ENCODE data around the gene ARFGEF2.
"Not testable (repeated sequence)": the region's sequence is repeated elsewhere in the genome, so short reads cannot be mapped to it uniquely, and the experiment has no call there.

Gene ARFGEF2

DNA sequence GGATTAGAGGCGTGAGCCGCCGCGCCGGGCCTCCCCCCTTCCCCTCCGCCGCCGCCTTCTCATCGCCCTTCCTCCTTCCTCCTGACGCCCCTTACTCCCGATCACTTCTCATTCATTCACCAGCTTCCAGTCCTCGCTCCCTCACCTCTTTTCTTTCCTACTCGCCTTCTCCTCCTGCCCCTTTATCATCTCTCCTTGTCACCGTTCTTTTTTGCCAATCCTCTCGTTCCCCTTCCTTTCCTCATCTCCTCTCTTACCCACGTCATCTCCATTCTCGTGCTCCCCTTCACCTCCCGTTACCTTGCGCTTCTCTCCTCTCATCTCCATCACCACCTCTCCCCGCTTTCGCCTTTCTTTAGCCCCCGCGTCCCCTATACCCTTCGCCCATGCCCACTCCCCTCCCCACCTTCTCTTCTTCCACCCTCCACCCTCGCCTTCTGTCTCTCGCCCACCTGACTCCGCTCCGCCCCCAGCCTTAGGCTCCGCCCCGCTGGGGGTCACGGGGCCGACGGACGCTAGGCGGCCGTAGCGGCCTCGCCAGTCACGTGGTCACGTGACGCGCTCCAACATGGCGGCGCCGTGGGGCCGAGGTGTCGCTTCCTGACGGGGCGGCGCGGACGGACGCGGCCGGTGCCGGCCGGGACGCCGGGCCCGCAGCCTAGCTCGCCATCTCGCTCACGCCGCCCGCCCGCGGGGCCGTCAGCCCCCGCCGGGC, at the start of gene ARFGEF2:
Gene ARFGEF2, plus strand, starts transcription at position 544 of the 715 bp plus-strand sequence. CDS start 179 bp downstream, outside the sequence.
- DNase-seq = peak; percentile 47 to 95 (median 88)

DNA sequence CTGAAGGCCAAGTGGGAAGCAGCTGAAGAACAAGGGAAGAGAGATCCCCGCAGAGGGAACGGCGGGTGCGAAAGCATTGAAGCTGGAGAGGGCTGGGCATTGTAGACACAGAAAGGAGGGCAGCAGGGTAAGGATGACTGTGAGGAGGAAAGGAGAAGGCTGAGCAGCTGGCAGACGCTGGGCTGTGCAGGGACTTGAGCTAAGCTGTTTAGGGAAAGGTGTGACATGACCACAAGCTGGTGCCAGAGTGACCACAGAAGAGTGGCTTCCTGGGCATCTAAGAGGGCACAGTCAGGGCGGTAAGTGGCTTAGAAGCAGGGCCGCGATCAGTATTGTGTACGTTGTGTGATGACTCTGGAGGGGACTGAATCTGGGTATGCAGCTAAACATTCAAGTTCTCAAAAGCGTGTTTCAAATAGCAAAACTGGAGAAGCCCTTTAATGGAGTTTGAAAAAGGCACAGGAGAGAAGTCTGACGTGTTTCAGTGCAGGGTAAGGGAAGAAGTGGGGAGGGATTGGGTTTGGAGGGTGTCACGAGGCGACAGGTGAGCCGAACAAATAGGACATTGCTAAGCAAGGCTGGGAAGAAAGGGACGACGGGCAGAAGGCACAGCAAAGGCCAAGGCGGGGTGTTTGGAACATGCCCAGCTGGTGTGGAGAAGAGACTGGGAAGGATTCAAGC, 46.1 kb upstream of the ARFGEF2 start:
- DNase-seq = no peak

DNA sequence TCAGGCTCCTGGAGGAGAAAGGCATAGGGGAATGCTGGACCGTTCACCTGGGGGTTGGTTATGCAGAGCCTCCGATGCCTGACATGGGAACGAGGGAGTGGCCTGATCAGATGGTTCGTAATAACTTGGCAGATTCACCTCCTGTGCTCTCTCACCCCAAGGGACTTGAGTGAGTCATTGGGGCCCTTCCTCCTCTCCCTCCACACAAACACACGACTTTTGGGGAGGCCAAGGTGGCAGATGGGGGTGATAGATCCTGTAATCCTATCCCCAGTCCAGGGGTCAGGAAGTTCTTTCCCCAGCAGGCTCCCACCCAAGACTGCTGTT, 45.6 kb upstream of the ARFGEF2 start:
- DNase-seq = no peak

DNA sequence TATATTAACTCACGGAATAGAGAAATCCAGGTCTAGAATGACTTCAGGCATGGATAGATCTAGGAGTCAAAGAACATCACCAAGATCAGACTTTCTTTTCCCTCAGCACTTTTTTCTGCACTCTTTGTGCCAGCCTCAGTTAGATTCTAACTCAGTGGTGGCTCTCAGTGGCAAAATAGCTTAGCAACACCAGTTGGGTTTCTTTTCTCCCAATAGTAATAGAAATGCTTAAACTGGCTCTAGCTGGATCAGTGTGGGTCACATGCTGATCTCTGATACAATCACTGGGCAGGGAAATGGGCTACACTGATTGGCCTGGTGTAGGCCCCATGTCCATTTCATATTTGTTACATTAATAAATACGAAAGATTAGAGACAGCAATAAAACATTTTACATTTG, 44.2 kb upstream of the ARFGEF2 start:
- DNase-seq = peak in 7 of 58 donors; percentile 16 to 57 (median 28)

DNA sequence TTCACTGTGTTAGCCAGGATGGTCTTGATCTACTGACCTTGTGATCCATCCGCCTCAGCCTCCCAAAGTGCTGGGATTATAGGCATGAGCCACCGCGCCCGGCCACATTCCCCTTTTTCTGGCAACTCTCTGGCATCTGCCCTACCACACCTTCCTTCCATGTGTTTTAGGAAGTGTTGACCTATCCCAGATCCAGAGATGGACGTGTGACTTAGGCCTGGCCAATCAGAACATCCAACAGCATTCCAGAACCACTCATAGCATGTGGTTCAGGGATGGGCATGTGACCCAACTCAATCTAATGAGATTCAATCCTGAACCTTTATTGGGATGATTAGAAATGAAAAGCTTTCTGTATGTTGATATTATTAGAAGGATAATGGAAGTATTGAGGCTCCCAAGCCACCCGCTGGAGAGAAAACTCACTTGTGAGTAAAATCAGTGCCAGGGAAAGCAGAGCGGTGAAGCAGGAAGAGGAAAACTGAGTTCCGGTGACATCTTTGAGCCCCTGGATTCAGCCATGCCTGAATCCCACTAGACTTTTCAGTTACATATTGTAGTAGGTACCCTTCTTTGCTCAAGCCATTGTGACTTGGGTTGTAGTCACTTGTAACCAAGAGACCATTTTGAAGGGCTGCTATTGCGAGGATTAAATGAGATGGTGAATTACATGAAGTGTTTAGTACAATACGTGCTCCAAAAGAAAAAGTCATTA, 42.8 kb upstream of the ARFGEF2 start:
- no peak for DNase-seq

DNA sequence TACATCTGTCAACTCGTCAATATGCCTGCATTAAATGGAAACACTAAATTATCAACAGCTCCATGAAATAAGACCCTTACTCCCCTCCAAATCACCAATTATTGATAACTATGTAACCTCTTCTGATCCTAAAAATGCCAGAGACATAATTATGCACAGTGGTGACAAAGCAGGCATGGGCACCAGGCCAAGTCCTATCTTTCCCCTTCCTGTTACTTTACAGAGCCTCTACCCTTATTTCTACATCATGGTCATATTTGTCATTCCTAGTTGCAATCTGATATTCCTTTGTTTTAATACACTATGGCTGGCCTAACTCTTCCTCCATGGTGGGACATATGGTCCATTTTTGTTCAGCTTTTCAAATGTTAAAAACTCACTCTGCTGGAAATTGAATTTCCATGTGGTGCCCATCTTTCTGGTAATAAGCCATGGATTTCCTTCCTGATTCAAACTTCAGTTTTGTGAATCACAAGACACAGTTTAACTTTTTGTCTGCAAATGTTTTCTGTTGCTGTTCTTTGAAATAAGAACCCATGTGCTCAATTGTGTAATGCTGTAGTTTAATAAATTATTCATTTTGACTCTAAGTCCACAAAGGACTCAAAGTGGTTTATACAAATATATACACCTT, 41.8 kb upstream of the ARFGEF2 start:
- no peak for DNase-seq

DNA sequence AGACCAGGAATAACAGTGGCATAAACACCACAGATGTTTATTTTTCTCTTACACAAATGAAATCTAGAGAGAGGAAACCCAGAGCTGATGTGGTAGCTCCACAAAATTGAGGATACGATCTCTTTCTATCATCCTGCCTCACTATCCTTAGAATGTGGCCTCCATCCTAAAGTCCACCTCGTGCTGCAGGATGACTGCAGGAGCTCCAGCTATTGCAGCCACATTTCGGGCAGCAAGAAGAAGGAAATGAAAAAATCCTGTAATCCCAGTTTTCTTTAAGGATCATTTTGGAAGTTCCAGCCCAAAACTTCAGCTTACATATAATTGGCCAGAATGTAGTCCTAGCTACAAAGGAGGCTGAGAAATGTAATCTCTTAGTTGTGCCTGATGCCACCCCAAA, 41.2 kb upstream of the ARFGEF2 start:
- DNase-seq = no peak

DNA sequence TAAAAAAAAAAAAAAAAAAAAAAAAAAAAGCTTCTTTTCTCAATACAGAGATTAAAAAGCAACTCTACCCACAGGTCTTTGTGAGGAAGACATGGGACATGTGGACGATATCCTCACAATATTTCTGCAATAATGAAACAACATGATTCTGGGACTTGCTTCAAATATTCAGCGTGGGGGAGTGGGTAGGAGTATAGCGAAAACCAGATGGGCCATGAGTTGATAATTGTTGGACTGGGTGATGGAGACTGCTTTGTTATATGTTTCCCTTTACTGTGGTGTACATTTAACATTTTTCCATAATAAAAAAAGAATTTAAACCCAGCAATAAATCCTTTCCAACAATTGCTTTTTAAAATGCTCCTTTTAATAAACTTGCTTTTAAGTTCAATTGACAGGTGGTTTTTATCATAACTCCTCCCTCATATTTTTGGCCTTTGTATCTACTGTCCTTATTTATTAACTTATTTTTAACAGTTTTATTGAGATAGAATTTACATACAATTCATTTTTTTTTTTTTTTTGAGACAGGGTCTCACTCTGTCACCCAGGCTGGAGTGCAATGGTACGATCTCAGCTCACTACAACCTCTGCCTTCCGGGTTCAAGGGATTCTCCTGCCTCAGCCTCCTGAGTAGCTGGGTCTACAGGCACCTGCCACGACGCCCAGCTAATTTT, 40.4 kb upstream of the ARFGEF2 start:
- peak in 1 of 58 donors; percentile 3 for DNase-seq

DNA sequence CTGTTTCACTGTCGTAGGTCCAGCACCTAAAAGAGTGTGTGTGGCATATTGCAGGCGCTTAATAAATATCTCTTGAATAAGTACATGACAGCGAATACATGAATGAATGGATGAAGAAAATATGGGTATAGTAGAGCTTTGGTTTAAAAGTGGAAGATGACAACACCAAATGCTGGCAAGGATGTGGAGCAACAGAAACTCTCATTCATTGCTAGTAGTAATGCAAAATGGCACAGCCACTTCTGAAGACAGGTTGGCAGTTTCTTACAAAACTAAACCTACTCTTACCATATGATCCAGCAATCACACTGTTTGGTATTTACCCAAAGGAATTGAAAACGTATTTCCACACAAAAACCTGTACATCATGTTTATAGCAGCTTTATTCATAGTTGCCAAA, 36.3 kb upstream of the ARFGEF2 start:
- DNase-seq = no peak

DNA sequence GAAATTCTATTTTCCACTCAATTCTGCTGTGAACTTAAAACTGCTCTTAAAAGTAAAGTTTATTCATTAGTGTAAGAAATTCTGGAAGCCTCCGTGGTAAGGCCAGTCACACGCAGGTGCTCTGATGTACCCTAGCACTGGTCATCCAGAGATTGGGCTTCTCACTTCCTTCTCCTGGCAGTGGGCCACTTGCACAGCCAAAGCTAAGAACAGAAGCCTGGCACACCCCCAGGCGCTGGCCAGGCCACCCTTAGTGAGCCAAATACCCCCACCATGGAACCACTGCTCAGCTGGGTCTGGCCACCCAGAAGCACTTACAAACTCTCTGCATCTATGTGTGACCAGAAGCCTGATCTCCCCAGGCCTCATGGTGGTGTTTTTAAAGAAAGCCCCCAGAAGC, 35.3 kb upstream of the ARFGEF2 start:
- peak in 6 of 58 donors; percentile 5 to 22 (median 9) for DNase-seq

DNA sequence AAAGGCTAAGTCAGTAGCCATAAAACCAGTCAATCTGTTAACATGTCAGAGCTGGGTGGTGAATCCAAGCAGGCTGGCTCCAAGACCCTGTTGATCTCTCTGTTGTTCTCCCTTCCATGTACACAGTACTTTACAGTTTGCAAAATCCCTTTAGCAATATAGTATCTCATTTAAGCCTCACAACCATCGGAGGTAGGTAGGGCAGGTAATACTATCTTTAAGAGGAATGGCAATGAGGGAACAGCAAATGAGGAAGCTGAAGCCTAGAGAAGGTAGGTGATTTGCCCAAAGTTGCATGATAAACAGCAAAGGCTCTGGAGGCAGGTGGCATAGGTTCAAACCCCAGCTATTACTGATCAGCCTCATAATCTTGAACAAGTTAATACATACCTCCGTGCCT, 34.7 kb upstream of the ARFGEF2 start:
- DNase-seq = no peak

DNA sequence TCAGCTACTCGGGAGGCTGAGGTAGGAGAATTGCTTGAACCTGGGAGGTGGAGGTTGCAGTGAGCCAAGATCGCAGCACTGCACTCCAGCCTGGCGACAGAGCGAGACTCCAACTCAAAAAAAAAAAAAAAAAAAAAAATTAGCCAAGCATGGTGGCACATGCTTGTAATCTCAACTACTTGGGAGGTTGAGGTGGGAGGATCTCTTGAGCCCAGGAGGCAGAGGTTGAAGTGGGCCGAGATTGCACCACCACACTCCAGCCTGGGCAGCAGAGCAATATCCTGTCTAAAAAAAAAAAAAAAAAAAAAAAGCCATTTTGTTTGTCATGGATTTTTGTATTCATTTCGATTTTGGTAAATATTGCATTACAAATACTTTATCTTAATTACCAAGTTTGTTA, 33.0 kb upstream of the ARFGEF2 start:
- DNase-seq = not testable (repeated sequence)

DNA sequence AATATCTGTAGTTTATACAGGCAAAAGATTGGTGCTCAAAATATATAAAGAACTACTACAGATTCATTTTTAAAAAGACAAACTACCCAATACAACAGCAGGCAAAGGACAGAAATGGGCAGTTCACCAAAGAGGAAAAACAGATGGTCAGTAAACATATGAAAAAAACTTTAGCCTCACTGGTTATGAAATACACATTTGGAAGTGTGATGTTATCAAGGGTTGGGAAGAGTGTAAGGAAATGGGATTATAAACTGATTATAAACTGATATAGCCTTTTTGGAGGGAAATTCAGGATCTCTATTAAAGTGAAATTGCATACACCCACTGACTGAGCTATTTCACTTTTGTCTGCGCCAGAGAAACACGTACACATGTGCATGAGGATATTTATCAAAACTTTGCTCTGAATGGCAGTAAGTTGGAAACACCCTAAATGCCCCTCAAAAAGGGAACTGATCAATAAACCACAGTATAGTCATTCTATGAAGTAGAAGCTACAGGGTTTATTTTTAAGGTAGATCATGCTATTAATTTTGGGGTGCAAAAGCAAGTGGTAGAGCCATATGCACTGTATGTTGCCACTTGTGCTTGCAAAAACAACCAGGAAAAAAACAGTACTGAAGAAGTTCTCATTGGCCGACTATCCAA, 32.2 kb upstream of the ARFGEF2 start:
- DNase-seq = no peak

DNA sequence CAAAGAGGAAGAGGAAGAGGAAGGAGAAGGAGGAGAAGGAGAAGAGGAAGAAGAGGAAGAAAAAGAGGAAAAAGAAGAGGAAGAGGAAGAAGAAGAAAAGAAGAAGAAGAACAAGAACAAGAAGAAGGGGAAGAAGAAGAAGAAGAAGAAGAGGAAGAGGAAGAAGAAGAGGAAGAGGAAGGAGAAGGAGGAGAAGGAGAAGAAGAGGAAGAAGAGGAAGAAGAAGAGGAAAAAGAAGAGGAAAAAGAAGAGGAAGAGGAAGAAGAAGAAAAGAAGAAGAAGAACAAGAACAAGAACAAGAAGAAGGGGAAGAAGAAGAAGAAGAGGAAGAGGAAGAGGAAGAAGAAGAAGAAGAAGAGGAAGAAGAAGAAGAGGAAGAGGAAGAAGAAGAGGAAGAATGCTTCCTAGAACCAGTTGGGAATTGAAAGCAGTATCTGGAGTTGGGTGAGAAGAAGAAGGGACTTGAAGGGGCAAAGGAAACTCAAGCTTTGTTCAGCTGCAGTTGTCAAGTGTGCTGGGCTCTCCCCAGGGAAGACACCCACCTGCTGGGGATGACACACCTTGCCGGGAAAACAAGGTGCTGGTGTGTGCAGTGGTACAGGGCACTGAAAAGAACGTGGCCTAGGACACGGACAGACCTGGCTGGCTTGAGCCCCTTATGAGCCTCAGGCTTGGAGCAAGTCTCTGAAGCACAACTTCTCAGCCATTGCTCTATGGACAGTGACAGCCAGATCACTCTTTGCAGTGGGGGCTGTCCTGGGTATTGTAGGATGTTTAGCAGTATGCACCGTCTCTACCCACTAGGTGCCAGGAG, 30.1 kb upstream of the ARFGEF2 start:
- no peak for DNase-seq

DNA sequence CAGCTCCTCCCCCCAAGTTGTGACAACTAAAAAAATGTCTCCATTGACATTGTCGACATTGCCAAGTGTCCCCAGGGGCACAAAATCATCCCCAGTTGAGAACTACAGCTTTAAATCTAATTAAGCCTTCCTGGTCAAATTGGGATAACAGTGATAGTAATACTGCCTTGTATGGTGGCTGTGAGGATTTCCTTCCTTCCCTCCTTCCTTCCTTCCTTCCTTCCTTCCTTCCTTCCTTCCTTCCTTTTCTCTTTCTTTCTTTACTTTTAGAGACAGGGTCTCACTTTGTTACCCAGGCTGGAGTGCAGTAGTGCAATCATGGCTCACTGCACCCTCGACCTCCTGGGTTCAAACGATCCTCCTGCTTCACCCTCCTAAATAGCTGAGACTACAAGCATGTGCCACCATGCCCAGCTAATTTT, 29.5 kb upstream of the ARFGEF2 start:
- no peak for DNase-seq

DNA sequence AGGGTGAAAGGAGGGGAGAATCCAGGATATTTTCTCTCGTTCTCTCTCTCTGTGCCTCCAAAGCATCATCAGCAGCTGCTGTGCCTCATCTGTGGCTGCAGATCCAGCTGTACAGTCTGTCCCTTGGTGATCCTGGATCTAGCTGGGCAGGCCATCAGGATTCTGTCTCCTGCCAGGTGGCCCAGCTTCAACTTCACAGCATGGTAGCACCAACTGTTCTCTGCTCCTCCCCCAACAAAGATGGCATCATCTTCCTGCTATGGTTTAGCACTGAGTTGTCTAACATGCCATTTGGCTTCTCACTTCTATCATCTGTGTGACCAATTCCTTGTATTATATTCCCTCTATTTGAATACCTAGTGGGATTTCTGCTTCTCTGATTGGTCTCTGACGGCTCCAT, 28.6 kb upstream of the ARFGEF2 start:
- DNase-seq = no peak

DNA sequence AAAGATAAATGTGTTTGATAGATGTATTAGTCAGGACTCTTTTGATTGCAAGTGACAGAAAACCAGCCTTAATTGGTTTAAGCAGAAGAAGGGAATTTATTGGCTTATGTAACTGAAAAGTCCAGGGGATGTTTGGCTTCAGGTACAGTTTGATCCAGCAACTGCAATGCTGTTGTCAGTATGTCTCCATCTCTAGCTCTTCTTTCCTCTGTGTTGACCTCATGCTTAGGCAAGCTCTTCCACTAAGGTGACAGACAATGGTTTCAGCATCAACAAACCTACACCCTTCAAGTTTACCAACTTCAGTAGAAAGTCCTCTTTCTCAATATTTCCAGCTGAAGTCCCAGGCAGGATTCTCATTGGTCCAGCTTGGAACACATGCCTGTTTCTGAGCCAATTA, 28.1 kb upstream of the ARFGEF2 start:
- no peak for DNase-seq

DNA sequence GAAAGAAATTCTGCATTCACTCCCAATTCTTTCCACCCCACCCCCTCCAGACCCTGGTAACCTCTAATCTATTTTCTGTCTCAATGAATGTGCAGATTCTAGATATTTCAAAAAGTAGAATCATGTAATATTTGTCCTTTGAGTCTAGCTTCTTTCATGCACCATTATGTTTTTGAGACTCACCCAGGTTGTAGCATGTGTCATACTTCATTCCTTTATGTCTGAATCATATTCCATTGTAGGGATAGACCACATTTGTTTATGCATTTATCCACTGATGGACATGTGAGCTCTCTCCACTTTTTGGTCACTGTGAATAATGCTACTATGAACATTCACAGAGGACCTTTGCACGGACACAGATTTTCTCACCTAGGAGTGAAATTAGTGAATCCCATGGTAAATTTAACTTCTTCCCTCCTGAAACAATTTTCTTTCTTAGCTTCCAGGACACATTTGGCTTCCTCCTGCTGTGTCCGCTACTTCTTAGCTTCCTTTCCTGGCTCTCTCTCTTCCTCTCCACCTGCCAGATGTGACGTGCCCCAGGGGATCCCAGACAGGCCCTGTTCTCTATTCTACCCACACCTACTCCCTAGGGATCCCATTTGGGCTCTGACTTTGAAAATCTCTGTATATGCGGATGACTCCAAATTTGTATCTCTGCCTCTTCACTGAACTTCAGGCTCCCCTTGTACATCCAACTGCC, 24.1 kb upstream of the ARFGEF2 start:
- no peak for DNase-seq

DNA sequence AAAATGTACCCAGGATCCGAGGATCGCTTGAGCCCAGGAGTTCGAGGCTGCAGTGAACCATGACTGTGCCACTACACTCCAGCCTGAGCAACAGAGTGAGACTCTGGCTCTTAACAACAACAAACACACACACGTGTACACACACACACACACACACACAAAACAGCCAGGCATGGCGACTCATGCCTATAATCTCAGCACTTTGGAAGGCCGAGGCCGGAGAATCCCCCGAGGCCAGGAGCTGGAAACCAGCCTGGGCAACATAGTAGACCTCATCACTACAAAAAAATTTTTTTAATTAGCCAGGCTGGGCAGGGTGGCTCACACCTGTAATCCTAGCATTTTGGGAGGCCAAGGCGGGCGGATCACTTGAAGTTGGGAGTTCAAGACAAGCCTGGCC, 23.3 kb upstream of the ARFGEF2 start:
- DNase-seq = no peak

All from anterior cingulate cortex (tissue), 58 donors.